ENCODE results near the gene CGB2.
A peak's percentile ranks its signal among the peaks of the same experiment; 100 is the strongest.
"Not testable (repeated sequence)": the region's sequence is repeated elsewhere in the genome, so short reads cannot be mapped to it uniquely, and the experiment has no call there.

The CGB2 gene

GRCh38 chr19:49020931-49021895 lies 10.5 kb upstream of the CGB2 start:
- no peak overlapping the region for H3K4me3 ChIP-seq (ENCODE audit: low read depth, low read length)
- TF ChIP-seq, protein P1, sequence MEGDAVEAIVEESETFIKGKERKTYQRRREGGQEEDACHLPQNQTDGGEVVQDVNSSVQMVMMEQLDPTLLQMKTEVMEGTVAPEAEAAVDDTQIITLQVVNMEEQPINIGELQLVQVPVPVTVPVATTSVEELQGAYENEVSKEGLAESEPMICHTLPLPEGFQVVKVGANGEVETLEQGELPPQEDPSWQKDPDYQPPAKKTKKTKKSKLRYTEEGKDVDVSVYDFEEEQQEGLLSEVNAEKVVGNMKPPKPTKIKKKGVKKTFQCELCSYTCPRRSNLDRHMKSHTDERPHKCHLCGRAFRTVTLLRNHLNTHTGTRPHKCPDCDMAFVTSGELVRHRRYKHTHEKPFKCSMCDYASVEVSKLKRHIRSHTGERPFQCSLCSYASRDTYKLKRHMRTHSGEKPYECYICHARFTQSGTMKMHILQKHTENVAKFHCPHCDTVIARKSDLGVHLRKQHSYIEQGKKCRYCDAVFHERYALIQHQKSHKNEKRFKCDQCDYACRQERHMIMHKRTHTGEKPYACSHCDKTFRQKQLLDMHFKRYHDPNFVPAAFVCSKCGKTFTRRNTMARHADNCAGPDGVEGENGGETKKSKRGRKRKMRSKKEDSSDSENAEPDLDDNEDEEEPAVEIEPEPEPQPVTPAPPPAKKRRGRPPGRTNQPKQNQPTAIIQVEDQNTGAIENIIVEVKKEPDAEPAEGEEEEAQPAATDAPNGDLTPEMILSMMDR (IDR thresholded peaks at IDR 0.05; ENCODE audit: borderline replicate concordance, insufficient read depth, low read depth, low read length) = no peak

- H3K4me3 ChIP-seq (ENCODE audit: low read depth, low read length) = no peak overlapping the region
- TF ChIP-seq, protein P1 (IDR thresholded peaks at IDR 0.05; ENCODE audit: borderline replicate concordance, insufficient read depth, low read depth, low read length) = no peak
Measured at GRCh38 chr19:49022116-49022515, 9.6 kb upstream of the CGB2 start.

DNA sequence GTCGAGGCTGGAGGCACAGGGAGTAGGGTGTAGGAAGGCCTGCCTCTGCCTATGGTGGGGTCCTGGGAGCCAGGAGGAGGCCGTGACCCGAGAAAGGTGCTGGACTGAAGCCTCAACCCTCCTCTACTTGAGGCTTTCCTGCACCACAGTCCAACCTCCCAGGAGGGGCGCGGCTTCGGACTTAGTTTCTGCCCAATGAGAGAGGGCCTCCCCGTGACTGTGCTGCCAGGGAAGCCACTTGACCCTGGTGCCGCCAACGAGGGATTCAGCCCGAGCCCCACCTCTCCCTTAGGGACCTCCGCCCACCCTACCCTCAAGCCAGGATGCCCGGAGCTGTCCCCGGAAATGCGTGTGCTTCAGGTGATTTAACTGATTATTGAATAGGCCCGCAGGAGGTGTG lies 7.5 kb upstream of the CGB2 start, which contains the start of gene CGB3:
Gene CGB3 (minus strand): TSS at position 101 of the 400 bp plus-strand sequence. CDS start 362 bp downstream, outside the sequence.
- H3K4me3 ChIP-seq (ENCODE audit: low read depth, low read length) = not testable (repeated sequence)

- not testable (repeated sequence) for H3K4me3 ChIP-seq (ENCODE audit: low read depth, low read length)
Measured at GRCh38 chr19:49025088-49025487, 6.6 kb upstream of the CGB2 start.

- not testable (repeated sequence) for H3K4me3 ChIP-seq (ENCODE audit: low read depth, low read length)
Measured at GRCh38 chr19:49025599-49025998, 6.1 kb upstream of the CGB2 start.

- not testable (repeated sequence) for H3K4me3 ChIP-seq (ENCODE audit: low read depth, low read length)
Measured at GRCh38 chr19:49028686-49029085, 3.0 kb upstream of the CGB2 start.

GRCh38 chr19:49029749-49030148 lies 1.9 kb upstream of the CGB2 start:
- not testable (repeated sequence) for H3K4me3 ChIP-seq (ENCODE audit: low read depth, low read length)

DNA sequence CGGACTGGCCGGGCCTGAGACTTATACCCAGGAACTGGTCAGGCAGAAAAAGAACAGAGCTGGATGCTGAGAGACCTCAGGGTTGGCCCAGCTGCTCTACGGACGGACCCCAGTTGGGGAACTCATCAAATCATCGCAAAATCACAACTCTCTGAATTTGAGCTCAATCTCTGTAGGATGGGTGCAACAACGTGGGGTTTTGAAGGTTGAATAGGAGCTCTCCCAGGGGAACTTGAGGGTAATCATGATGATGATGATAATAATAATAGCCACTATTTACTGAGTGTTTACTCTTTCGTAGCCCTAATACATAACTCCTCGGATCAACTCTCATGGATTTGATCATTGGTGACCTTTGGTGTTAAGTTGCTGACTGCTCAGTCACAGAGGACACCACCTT lies 1.4 kb upstream of the CGB2 start:
- H3K4me3 ChIP-seq (ENCODE audit: low read depth, low read length) = not testable (repeated sequence)

DNA sequence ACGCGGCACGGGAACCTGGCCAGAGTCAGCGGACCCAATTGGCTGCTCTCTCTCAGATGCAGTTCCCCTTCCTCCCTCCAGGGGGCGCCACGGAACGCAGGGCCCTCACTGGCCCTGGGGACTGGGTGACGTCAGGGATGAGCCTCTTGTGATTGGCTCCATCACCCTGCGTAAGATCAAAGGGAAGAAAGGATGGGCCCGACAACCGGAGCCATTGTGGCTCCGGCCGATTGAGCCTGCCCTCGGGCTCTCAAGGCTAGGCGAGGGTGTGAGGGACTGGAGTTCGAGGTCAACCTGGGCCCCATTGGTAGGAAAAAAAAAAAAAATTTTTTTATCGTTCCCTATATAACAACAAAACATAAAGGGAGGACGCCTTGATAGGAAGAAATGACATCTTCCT lies 5.1 kb downstream of the CGB2 start, which contains the start of gene CGB1:
Gene CGB1 (minus strand): TSS at position 81 of the 400 bp plus-strand sequence. CDS start 184 bp downstream, outside the sequence.
- H3K4me3 ChIP-seq (ENCODE audit: low read depth, low read length) = not testable (repeated sequence)
- TF ChIP-seq, protein P1 (IDR thresholded peaks at IDR 0.05; ENCODE audit: borderline replicate concordance, insufficient read depth, low read depth, low read length) = peak; percentile 67

- not testable (repeated sequence) for H3K4me3 ChIP-seq (ENCODE audit: low read depth, low read length)
Measured at GRCh38 chr19:49038111-49038510, 6.4 kb downstream of the CGB2 start.

DNA sequence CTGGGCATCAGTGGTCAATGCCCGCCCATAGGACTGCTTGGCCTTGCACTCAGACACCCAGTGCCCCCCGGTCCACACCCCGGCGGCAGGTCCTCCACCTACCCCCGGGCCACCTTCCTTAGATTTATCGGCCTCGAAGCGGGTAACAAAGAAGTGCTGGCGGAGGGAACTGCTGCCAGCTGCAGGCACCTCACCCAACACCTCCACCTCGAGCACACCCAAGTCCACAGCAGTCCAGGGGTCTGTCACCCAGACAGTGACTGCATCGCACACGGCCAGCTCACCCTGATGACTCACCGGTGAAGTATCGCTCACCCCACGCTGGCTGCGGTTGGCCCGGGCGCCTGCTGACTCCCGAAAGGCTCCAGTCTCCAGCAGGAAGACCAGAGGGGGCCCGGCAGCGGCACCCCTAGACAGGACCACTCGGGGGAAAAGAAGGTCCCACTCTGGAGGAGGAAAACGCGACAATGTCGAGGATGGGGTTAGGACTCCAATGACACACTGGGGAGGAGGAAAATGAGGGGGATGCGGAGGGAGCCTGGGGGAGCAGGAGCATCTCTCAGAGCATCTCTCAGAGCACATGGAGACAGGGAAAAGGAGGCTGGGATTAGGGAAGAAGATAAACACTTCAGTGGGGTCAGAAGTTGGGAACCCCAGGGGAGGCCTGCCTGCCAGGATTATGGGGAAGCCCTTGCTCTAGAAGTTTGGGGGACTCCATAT lies 7.0 kb downstream of the CGB2 start:
- not testable (repeated sequence) for H3K4me3 ChIP-seq (ENCODE audit: low read depth, low read length)

DNA sequence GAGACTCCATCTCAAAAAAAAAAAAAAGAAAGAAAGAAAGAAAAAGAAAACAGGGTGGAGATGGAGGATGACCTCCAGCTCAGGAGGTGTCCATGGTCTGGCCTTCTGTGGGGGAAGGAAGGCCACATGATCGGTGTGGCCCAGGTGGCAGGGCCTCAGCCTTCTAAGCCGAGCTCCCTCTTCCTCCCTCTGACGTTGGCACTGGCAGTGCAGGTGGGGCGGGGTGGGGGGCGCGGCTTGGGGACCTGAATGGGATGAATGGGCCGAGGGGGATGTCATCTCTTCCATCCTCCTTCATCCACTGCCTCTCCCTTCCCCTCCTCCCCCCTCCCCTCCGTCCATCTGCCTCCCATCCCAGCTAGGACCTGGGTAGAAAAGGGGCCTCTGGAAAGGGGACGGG lies 8.0 kb downstream of the CGB2 start:
- H3K4me3 ChIP-seq (ENCODE audit: low read depth, low read length) = not testable (repeated sequence)
